Keratinocyte (primary cell): ENCODE measurements around the gene ENO3.

Source experiments
- CTCF ChIP-seq, 3 experiments: IDR thresholded peaks in 1 of 3; conservative IDR thresholded peaks in 1 of 3; optimal IDR thresholded peaks in 1 of 3; 2 replicates in 2 of 3; 3 replicates in 1 of 3; pipeline versions ENCODE3 to v1.5.1; 2011; ENCODE audit warnings: low read length in 3 of 3, mild to moderate bottlenecking in 3 of 3, moderate library complexity in 2 of 3, control low read depth in 1 of 3, inconsistent platforms in 1 of 3; ENCODE audit not compliant: insufficient read depth in 2 of 3; ENCODE audit errors: extremely low read depth in 1 of 3
- EZH2 ChIP-seq: IDR thresholded peaks from one replicate; pipeline ENCODE4 v1.6.1; 2012; ENCODE audit warnings: inconsistent platforms, mild to moderate bottlenecking, low read length, moderate library complexity

- TF ChIP-seq CTCF (optimal IDR thresholded peaks at IDR 0.05 in 1 of 3, IDR thresholded peaks at IDR 0.05 in 1 of 3, conservative IDR thresholded peaks at IDR 0.05 in 1 of 3; ENCODE audit: extremely low read depth in 1 of 3, insufficient read depth in 2 of 3, low read length in 3 of 3) = peak; percentile 79 to 92 (median 87)
- no peak for TF ChIP-seq EZH2
Measured at GRCh38 chr17:4903051-4903818, 47.7 kb upstream of the ENO3 start, which contains the start of gene CHRNE.
